Neural progenitor cell (in vitro differentiated cells): ENCODE results near the gene OGFOD2. TPM values are rescaled to one million over a fixed set of nuclear protein-coding genes. Genes with fewer than 3 reads are reported as not detected.

Experiments used
- DNase-seq: peaks from one replicate; pipeline ENCODE4 v3.0.0-alpha.2; 2016; ENCODE audit warnings: low spot score
- H2AFZ ChIP-seq: fragments of 200-600 bp; sonication (generic); replicated peaks from 2 replicates; pipeline ENCODE4 v1.6.1; 2016; ENCODE audit warnings: antibody characterized with exemption
- H3F3A ChIP-seq: fragments of 200-600 bp; sonication (generic); 2 replicates; pipeline ENCODE4 v1.6.1; 2016; ENCODE audit warnings: antibody characterized with exemption, low read depth
- H3K27ac ChIP-seq: fragments of 200-600 bp; sonication (generic); 2 replicates; pipeline ENCODE4 v1.5.1; 2016; ENCODE audit warnings: mild to moderate bottlenecking
- H3K27me3 ChIP-seq: fragments of 200-600 bp; sonication (generic); 2 replicates; pipeline ENCODE4 v1.6.1; 2016; ENCODE audit warnings: mild to moderate bottlenecking, moderate library complexity
- H3K36me3 ChIP-seq: fragments of 200-600 bp; sonication (generic); 2 replicates; pipeline ENCODE4 v1.5.1; 2016
- H3K4me1 ChIP-seq: fragments of 200-600 bp; sonication (generic); 2 replicates; pipeline ENCODE4 v1.6.1; 2016; ENCODE audit warnings: mixed run types
- H3K4me2 ChIP-seq: fragments of 200-600 bp; sonication (generic); 2 replicates; pipeline ENCODE4 v1.6.1; 2016
- H3K4me3 ChIP-seq: fragments of 200-600 bp; sonication (generic); 2 replicates; pipeline ENCODE4 v1.5.1; 2016
- H3K79me2 ChIP-seq: fragments of 200-600 bp; sonication (generic); 2 replicates; pipeline ENCODE4 v1.6.1; 2016; ENCODE audit warnings: low read depth
- H3K9ac ChIP-seq: fragments of 200-600 bp; sonication (generic); 2 replicates; pipeline ENCODE4 v1.6.1; 2016
- H3K9me3 ChIP-seq: fragments of 200-600 bp; sonication (generic); 2 replicates; pipeline ENCODE4 v1.5.1; 2016; ENCODE audit warnings: low read depth
- H4K20me1 ChIP-seq: fragments of 200-600 bp; sonication (generic); 2 replicates; pipeline ENCODE4 v1.6.1; 2016; ENCODE audit warnings: low read depth
- H3K27ac Mint-ChIP-seq: 3 replicates; pipeline ENCODE4 v1.8.0; 2021; ENCODE audit warnings: mixed read lengths
- H3K27me3 Mint-ChIP-seq: 2 replicates; pipeline ENCODE4 v1.8.0; 2022; ENCODE audit warnings: low read depth, mild to moderate bottlenecking, inconsistent platforms, moderate library complexity, mixed read lengths; ENCODE audit not compliant: insufficient read depth
- H3K36me3 Mint-ChIP-seq: 3 replicates; pipeline ENCODE4 v1.8.0; 2021; ENCODE audit warnings: mixed read lengths
- H3K4me1 Mint-ChIP-seq: 3 replicates; pipeline ENCODE4 v1.8.0; 2021; ENCODE audit warnings: mixed read lengths
- H3K4me3 Mint-ChIP-seq: 3 replicates; pipeline ENCODE4 v1.8.0; 2021; ENCODE audit warnings: mild to moderate bottlenecking, moderate library complexity, mixed read lengths
- H3K9me3 Mint-ChIP-seq: 3 replicates; pipeline ENCODE4 v1.8.0; 2020; ENCODE audit warnings: mixed read lengths
- EZH2 ChIP-seq: fragments of 200-600 bp; sonication (generic); IDR thresholded peaks from 2 replicates; pipeline ENCODE4 v1.6.1; 2017; ENCODE audit warnings: antibody characterized with exemption, mild to moderate bottlenecking, moderate library complexity
- EZH2phosphoT487 ChIP-seq: fragments of 200-600 bp; sonication (generic); IDR thresholded peaks from 2 replicates; pipeline ENCODE4 v1.6.1; 2017; ENCODE audit warnings: antibody characterized with exemption
- total RNA-seq: library from RNA; depleted of rRNA; stranded (reverse); fragments of >200 nt; gene quantifications from 2 replicates; pipeline ENCODE4 v1.2.3, GENCODE V29; 2015; ENCODE audit warnings: low replicate concordance
- TF ChIP-seq, protein P1 (sequence below): fragments of 200-600 bp; sonication (generic); IDR thresholded peaks from 2 replicates; pipeline ENCODE4 v1.5.1; 2017; ENCODE audit warnings: antibody characterized with exemption, mild to moderate bottlenecking

Gene OGFOD2
- total RNA-seq, 1 donor from 2014 or later = 9.9 TPM

DNA sequence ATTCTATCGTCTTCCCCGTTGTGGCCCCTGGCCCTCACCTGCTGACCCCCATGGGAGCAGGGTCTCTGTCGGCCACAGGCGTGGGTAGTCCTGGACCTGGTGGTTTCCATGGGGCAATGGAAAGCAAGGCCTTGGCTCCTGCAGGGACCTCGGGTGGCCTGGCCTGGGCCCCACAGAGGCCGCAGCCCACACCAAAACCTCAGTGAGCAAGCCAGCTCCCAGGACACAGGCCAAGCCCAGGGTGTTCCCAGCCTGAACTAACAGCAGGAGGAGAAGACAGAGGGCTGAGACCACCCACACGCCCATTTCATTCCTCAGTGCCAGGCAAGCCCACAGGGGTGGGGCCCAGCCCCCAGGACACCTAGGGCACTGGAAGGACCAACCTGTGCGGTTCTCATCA is 25.6 kb upstream of the OGFOD2 start:
- H4K20me1 ChIP-seq = no peaks in the 10 kb centered on the region
- H3K4me1 ChIP-seq = no peaks in the 10 kb centered on the region
- Mint-ChIP-seq H3K27ac (no peak overlapping the region), H3K9me3 (no peaks in the 10 kb centered on the region), H3K4me3 (no peak overlapping the region), H3K36me3 (no peaks in the 10 kb centered on the region), H3K27me3 (peaks cover 6% of the 10 kb centered on the region), H3K4me1 (peaks cover 10% of the 10 kb centered on the region)
- H3F3A ChIP-seq = no peaks in the 10 kb centered on the region
- H3K4me2 ChIP-seq = no peak overlapping the region
- no peak for TF ChIP-seq EZH2phosphoT487
- no peak for TF ChIP-seq EZH2
- TF ChIP-seq, protein P1, sequence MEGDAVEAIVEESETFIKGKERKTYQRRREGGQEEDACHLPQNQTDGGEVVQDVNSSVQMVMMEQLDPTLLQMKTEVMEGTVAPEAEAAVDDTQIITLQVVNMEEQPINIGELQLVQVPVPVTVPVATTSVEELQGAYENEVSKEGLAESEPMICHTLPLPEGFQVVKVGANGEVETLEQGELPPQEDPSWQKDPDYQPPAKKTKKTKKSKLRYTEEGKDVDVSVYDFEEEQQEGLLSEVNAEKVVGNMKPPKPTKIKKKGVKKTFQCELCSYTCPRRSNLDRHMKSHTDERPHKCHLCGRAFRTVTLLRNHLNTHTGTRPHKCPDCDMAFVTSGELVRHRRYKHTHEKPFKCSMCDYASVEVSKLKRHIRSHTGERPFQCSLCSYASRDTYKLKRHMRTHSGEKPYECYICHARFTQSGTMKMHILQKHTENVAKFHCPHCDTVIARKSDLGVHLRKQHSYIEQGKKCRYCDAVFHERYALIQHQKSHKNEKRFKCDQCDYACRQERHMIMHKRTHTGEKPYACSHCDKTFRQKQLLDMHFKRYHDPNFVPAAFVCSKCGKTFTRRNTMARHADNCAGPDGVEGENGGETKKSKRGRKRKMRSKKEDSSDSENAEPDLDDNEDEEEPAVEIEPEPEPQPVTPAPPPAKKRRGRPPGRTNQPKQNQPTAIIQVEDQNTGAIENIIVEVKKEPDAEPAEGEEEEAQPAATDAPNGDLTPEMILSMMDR = no peak
- H3K9me3 ChIP-seq = no peaks in the 10 kb centered on the region
- no peak overlapping the region for H3K9ac ChIP-seq
- no peak overlapping the region for H3K4me3 ChIP-seq
- no peaks in the 10 kb centered on the region for H3K36me3 ChIP-seq
- no peaks in the 10 kb centered on the region for H3K27me3 ChIP-seq
- no peaks in the 10 kb centered on the region for H3K79me2 ChIP-seq
- DNase-seq = no peak
- H2AFZ ChIP-seq = no peak overlapping the region
- H3K27ac ChIP-seq = no peak overlapping the region

DNA sequence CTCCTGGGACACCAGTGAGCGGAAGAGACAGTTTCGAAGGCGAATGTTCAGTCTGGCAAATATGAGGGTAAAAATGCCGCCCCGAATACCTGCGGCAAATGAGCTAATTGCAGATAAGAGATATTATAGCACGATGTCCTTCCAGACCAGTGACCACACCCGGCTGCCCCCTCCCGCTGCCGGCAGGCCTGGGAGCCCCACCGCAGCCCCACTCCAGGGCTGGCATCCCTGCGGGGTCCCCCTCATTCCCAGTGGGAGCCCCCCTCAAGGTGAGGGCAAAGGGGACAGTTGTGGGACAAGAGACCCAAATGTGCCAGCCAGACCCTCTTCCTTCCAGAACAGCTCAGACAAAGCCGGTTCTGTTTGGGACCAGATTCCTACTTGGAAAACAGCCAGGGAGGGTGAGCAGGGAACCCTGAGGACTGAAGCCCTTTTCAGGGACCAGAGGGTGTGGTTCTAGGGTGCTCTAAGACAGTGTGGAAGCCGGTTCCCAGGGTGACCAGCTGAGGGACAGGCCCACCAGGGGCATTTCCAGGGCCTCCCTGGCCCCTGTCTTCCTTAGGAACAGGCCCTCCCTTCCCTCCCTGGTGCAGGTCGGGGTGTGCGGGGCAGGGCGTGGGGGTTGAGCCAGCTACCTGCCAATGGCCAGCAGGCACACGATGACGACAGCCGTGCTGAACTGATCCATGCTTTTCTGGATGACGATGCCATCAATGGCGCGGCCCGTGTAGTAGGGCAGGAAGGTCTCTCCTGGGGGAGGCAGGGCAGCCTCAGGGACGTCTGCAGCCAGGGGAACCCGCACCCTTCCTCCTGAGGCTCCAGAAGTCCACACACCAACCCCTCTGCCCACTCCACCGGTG is 25.0 kb upstream of the OGFOD2 start:
- peaks cover 7% of the 10 kb centered on the region for H3K4me1 Mint-ChIP-seq
- Histone ChIP-seq H3K9ac (no peak overlapping the region), H3K4me2 (no peak overlapping the region), H2AFZ (no peak overlapping the region), H3F3A (no peaks in the 10 kb centered on the region), H3K79me2 (no peaks in the 10 kb centered on the region), H3K27me3 (no peaks in the 10 kb centered on the region), H3K36me3 (no peaks in the 10 kb centered on the region), H3K27ac (no peak overlapping the region), H3K4me1 (no peaks in the 10 kb centered on the region), H3K4me3 (no peak overlapping the region), H3K9me3 (no peaks in the 10 kb centered on the region), H4K20me1 (no peaks in the 10 kb centered on the region)
- TF ChIP-seq, protein P1 = no peak
- TF ChIP-seq EZH2 (no peak), EZH2phosphoT487 (no peak)
- H3K27ac Mint-ChIP-seq = no peak overlapping the region
- H3K27me3 Mint-ChIP-seq = peaks cover 9% of the 10 kb centered on the region
- H3K9me3 Mint-ChIP-seq = no peaks in the 10 kb centered on the region
- DNase-seq = no peak
- H3K36me3 Mint-ChIP-seq = no peaks in the 10 kb centered on the region
- H3K4me3 Mint-ChIP-seq = no peak overlapping the region

DNA sequence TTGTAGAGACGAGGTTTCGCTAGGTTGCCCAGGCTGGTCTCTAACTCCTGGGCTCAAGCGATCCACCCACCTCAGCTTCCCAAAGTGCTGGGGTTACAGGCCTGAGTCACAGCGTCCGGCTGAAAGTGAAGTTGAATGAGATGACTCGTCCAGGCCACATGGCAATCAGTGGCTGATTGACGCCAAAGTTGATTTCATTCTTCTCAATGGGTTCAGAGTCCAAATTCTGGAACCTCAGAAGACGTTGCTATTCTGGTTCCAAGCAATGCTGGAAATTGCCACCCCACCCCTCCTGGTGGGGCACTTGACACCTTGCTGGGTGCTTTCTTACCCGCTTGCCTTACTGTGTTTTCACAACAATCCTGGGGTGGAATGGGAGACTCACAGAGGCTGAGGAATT is 23.6 kb upstream of the OGFOD2 start:
- H2AFZ ChIP-seq = no peak overlapping the region
- H3K27ac ChIP-seq = no peak overlapping the region
- no peak overlapping the region for H3K4me3 ChIP-seq
- no peaks in the 10 kb centered on the region for H3K27me3 ChIP-seq
- H3K4me1 ChIP-seq = no peaks in the 10 kb centered on the region
- no peak overlapping the region for H3K9ac ChIP-seq
- no peaks in the 10 kb centered on the region for H3K9me3 ChIP-seq
- Mint-ChIP-seq H3K27ac (no peak overlapping the region), H3K9me3 (no peaks in the 10 kb centered on the region), H3K4me3 (no peak overlapping the region), H3K36me3 (no peaks in the 10 kb centered on the region), H3K27me3 (peaks cover 9% of the 10 kb centered on the region), H3K4me1 (peaks cover 5% of the 10 kb centered on the region)
- no peaks in the 10 kb centered on the region for H3K79me2 ChIP-seq
- H3K36me3 ChIP-seq = no peaks in the 10 kb centered on the region
- no peaks in the 10 kb centered on the region for H3F3A ChIP-seq
- no peak overlapping the region for H3K4me2 ChIP-seq
- TF ChIP-seq, protein P1 = no peak
- TF ChIP-seq EZH2 (no peak), EZH2phosphoT487 (no peak)
- DNase-seq = no peak
- no peaks in the 10 kb centered on the region for H4K20me1 ChIP-seq
